NCI-H2196 treated with DMSO at 0.1 percent for 48 hours (cell line): ENCODE data around the gene ATP2B1.

Experiments
- DNase-seq: peaks from one replicate; lab custom pipeline; 2025; ENCODE audit not compliant: unreplicated experiment; lab: John Stamatoyannopoulos, UW

ATP2B1 gene

DNA sequence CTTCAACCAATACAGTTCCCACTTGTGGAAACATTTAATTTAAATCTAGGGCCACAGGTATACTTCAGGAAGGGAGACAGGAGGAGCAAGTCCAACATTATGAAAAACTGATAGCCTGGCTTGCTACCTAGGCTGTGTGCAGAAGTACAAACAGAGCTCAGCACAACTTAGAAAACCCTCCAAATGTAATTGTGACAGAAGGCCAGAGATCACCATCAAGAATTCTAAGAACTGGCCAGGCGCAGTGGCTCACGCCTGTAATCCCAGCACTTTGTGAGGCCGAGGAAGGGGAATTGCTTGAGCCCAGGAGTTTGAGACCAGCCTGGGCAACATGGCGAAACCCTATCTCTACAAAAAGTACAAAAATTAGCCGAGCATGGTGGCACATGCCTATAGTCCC lies 14.1 kb downstream of the ATP2B1 start:
- DNase-seq: no peak

GRCh38 chr12:89693639-89694202 lies 14.9 kb downstream of the ATP2B1 start:
- no peak for DNase-seq

DNA sequence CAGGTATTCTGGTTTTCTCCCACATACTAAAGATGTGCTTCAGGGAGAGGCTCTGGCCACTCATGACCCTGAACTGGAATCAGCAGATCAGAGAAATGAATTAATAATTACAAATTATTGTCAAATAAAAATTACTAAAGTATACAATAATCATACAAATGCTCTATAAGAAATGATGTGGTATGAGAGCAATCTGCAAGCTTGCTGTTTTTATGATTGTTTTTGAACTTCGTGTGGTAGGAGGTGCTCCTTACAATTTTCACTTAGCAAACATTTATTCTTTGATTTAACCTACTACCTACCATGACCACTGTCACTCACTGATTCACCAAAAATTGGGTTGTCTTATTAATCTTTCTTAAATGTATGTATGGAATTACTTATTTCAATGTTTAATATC lies 16.2 kb downstream of the ATP2B1 start:
- no peak for DNase-seq

GRCh38 chr12:89691659-89692058 lies 17.0 kb downstream of the ATP2B1 start:
- no peak for DNase-seq

- DNase-seq: no peak
These were observed 17.7 kb downstream of the ATP2B1 start for GRCh38 chr12:89690925-89691324.

GRCh38 chr12:89689306-89689705 lies 19.3 kb downstream of the ATP2B1 start:
- DNase-seq: no peak

GRCh38 chr12:89686311-89686710 lies 22.3 kb downstream of the ATP2B1 start:
- no peak for DNase-seq

- DNase-seq: no peak
These were observed 23.2 kb downstream of the ATP2B1 start for GRCh38 chr12:89685363-89685972.

DNA sequence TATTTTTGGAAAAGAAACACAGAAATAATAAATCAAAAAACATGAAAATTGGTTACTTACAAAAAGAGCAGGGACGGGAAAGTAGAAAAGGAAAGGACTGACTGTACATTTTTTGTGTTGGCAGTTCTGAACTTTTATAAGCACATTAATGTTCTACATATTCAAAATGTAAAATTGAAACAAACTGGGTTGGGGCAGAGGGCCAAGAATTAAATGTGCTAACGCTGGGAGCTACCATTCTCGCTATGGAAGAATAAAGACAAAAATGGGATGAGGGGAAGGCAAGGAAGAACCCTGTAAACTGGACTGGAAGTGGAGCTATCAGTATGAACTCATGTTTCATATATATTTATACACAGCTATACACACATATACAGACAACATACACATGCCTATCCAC lies 24.5 kb downstream of the ATP2B1 start:
- no peak for DNase-seq

- DNase-seq: no peak
These were observed 26.4 kb downstream of the ATP2B1 start for GRCh38 chr12:89682284-89682683.

DNA sequence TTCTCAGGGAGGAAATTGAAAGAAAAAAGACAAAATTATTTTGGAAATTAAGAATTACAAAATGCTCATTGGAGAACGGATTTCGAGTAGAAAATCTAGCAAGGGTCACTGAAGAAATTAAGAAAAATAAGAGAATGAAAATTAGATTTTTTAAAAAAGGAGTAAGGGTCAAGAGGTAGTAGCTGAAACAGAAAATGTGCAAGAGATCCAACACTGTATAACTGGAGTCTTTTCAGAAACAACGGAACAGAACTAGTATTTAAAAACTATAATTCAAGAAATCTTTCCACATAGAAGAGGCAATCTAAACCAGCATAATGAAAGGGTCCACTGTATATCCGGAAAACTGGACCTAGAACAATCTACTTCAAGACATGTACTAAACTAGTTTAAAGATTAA lies 28.2 kb downstream of the ATP2B1 start:
- no peak for DNase-seq

GRCh38 chr12:89679631-89680030 lies 29.0 kb downstream of the ATP2B1 start:
- no peak for DNase-seq

DNA sequence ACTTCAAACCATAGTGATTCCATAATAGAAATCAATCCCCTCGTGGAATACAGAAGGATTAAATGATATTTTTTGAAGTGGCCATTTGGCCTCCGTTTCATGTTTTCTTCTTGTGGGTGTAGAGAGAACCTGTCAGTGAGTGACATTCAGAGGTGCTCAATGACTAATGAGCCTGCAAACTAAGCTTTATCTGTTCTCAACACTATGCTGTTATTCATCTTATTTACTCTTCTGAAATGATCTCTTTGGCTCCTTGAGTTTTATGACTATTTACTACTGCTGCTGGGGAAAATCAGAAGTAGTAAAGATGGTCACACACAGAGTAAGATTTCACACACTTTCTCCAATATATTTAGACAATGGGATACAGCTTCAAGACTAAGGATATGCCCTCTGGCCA lies 30.4 kb downstream of the ATP2B1 start:
- no peak for DNase-seq

DNA sequence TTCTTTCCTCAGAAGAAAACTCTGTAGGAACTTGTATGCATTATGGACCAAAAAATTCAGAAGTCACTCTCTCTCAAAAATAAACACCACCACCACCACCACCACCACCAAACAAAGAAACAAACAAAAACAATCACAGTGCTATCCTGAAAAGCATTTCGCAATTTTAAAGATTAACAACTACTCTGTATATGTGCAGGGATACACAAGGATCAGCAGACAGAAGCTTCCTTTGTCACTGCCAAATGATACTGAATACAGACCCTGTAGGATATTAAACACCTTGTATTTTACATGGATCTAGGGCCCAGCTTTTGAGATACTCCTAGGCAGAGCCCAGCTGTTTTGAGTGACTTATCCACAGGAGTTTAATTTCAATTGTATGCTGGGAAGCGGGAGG lies 31.7 kb downstream of the ATP2B1 start:
- DNase-seq: no peak

GRCh38 chr12:89674326-89674942 lies 34.2 kb downstream of the ATP2B1 start:
- no peak for DNase-seq

- no peak for DNase-seq
These were observed 35.0 kb downstream of the ATP2B1 start for GRCh38 chr12:89673603-89674002.

DNA sequence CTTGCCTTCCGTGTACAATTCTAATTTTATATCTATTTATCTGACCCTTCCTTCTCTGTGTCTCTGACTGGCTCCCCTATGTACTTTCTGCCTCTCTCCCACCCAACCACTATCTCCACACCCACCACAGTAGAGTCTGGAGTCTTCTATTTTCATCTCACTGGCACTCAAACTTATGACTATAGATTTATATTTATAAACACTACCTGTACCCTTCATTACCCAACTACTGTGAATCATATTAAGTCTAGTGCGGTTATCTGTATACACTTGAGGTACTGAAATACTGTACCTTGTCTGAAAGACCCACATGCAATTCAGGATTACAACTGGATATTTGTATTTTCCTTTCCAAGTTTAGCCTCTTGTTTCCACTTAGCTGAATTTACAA lies 36.1 kb downstream of the ATP2B1 start:
- no peak for DNase-seq

- no peak for DNase-seq
These were observed 37.2 kb downstream of the ATP2B1 start for GRCh38 chr12:89671469-89671868.

DNA sequence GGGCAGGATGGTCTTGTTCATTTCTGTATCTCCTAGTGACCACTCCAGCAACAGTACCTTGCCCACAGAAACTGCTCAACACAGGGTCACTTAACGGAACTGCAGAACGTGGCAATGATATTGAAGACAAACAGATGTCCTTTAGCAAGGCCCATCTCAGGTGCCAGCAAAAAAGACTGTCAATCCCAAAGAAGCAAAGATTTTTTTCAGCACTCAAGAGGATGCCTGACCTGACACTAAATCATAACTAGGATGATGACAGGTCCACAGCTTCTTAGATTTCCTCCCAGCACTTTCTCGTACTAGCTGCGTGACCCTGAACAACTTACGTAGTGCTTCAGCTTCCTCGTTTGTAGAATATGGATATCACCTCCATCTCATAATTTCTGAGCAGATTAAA lies 39.4 kb downstream of the ATP2B1 start:
- DNase-seq: no peak

DNA sequence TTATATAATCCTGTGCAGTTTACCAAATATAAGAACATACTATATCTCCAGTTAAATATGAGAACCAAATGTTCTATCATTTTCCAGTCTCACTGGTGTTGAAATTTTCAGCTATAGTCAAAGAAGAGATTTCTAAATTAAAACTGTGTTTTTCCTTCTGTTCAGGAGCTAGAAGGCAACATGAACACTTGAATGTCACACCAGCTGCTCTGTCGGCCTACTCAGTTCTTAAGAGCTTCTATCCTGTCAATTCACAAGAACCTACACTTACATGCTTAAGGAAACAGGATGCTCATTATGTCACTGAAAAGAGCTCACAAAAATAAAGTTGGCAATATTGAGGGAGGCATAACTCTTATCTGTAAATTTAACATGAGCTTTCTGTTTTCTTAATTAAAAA lies 43.1 kb downstream of the ATP2B1 start:
- no peak for DNase-seq

- no peak for DNase-seq
These were observed 44.2 kb downstream of the ATP2B1 start for GRCh38 chr12:89664441-89664840.

DNA sequence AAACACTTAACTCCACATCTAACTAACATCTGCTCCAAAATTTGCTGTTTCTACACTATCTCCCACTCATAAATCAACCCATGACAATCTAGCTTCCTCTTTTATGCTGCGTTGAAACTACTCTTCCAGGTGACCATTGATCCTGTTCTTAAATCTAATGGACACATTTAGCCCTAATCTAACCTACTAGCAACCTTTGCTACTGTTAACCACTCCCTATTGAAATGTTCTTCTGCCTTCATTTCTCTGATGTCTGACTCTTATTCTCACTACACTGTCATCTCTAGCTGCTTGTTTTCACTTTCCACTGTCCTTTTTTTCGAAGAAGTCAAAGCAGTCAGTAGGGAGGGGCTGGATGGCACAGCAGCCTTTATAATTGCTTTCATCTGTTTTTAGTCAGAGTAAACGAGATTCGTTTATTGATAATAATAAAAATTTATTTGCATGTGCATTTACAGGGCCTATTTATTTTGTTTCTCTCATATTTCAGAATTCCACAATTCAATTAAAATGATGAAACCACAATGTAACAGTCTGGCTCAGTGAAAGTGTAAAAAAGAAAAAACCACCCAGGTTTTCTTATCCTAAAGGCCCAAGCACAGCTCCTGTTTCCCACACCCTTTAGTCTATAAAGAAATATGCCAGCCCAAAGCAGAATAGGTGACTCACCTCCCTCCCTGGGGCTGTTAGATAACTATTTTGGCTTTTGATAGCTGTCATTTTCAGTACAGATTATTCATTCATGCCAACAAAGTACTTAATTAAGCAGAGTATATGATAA lies 44.9 kb downstream of the ATP2B1 start:
- DNase-seq: no peak
